GM12873 (cell line): ENCODE measurements around the gene KIF17.

Experiments
- CTCF ChIP-seq: IDR thresholded peaks from 2 replicates; pipeline ENCODE4 v1.5.1; 2012; ENCODE audit warnings: low read depth, mild to moderate bottlenecking, moderate library complexity, low read length, control low read depth; ENCODE audit not compliant: insufficient read depth; ENCODE audit errors: missing control alignments

Gene KIF17

GRCh38 chr1:20625176-20626097 is 92.4 kb downstream of the KIF17 start:
- no peak for TF ChIP-seq CTCF

- TF ChIP-seq CTCF = no peak
These were observed 93.1 kb downstream of the KIF17 start for GRCh38 chr1:20624709-20625108.

- TF ChIP-seq CTCF = no peak
These were observed 96.8 kb downstream of the KIF17 start for GRCh38 chr1:20621012-20621411.

- TF ChIP-seq CTCF = no peak
These were observed 97.8 kb downstream of the KIF17 start for GRCh38 chr1:20619999-20620398.

- TF ChIP-seq CTCF = no peak
These were observed 99.3 kb downstream of the KIF17 start for GRCh38 chr1:20618550-20618949.

- TF ChIP-seq CTCF = no peak
These were observed 100.8 kb downstream of the KIF17 start for GRCh38 chr1:20616847-20617487.

GRCh38 chr1:20615946-20616846 is 101.6 kb downstream of the KIF17 start:
- TF ChIP-seq CTCF = no peak
